Measurements from ENCODE around the gene SMARCD1.

SMARCD1 gene

DNA sequence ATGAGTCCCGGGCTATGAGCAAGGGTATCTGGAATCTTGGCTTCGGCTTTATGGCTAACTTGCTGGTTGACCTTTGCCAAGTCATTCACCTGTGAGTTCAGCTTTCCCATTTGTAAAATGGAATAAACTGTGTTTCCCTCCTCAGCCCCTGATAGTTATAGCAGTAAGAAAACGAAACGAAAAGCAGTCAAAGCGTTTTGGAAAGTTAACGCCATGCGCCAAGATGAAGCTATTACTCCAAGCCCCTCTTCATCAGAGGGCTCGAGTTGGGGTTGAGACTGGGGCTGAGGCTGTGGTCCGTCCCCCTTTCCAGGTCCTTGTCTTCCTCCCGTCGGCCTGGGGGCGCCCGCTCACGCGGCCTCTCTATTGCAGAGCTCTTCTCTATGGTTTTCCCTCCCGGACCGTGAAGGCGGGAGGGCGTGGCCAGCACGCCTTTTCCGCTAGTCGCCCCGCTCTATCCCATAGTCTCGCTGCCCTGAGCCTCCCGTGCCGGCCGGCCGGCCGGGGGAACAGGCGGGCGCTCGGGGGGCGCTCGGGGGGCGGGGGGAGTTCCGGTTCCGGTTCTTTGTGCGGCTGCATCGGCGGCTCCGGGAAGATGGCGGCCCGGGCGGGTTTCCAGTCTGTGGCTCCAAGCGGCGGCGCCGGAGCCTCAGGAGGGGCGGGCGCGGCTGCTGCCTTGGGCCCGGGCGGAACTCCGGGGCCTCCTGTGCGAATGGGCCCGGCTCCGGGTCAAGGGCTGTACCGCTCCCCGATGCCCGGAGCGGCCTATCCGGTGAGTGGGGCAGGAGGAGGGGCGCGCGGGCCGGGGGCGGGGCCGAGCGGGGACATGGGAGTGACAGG, at the start of gene SMARCD1:
TSS of gene SMARCD1 (plus strand) at position 568 of the 840 bp plus-strand sequence. CDS start at position 596, 28 bp downstream.
- H3K4me1 ChIP-seq: peaks cover 35 to 52% (median 44%) of the 10 kb centered on the region in 10 experiments
- H3K4me2 ChIP-seq: peak within 1 kb of the TSS; percentile 84 to 97 (median 89)
- H3K36me3 ChIP-seq: peaks cover 31 to 38% (median 36%) of the 10 kb centered on the region in 11 experiments
- H3K4me3 ChIP-seq: peak within 1 kb of the TSS; percentile 54 to 79 (median 70)
- H4K20me1 ChIP-seq: peaks cover 0 to 45% (median 36%) of the 10 kb centered on the region in 11 experiments; a peak in 19 of 22 replicates
- peak within 1 kb of the TSS; percentile 74 to 92 (median 89) for H3K9ac ChIP-seq
- H3K9me3 ChIP-seq (replicated peaks in 1 of 11): no peaks in the 10 kb centered on the region
- peak within 1 kb of the TSS; percentile 75 to 94 (median 87); a peak in 21 of 22 replicates for H3K27ac ChIP-seq
- TF ChIP-seq Cebpa-rat (IDR thresholded peaks at IDR 0.05): no peak
- no peaks in the 10 kb centered on the region for H3K27me3 ChIP-seq

DNA sequence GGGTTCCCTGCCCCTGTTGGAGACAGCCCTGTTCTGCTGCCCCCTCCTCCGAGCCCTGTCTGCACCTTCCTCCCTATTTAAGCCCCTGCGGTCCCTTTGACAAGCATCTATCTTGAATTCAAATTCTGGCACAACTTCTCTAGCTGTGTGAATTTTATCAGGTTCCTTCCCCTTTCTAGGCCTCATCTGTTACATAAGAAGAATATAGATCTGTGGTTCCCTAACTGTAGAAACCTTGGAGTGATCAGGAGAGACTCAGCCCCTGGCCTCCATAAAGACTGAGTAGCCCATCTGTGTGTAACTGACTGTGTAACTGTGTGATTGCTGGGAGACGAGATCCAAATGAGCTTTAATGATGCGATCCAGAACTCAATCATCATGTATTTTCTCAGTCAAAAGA, 46.8 kb upstream of the SMARCD1 start:
- Histone ChIP-seq H3K9ac (0 out of 22 replicates have a peak overlapping the region, but pooled peaks of 1 of the 11 experiments have one; percentile 4), H3K27me3 (no peaks in the 10 kb centered on the region), H3K4me2 (no peak overlapping the region), H3K27ac (no peak overlapping the region), H3K9me3 (replicated peaks in 1 of 11) (no peaks in the 10 kb centered on the region), H3K4me1 (peaks cover 0 to 22% (median 7%) of the 10 kb centered on the region in 10 experiments; a peak in 18 of 20 replicates), H3K4me3 (no peak overlapping the region), H4K20me1 (no peaks in the 10 kb centered on the region), H3K36me3 (no peaks in the 10 kb centered on the region)
- TF ChIP-seq Cebpa-rat (IDR thresholded peaks at IDR 0.05): no peak

DNA sequence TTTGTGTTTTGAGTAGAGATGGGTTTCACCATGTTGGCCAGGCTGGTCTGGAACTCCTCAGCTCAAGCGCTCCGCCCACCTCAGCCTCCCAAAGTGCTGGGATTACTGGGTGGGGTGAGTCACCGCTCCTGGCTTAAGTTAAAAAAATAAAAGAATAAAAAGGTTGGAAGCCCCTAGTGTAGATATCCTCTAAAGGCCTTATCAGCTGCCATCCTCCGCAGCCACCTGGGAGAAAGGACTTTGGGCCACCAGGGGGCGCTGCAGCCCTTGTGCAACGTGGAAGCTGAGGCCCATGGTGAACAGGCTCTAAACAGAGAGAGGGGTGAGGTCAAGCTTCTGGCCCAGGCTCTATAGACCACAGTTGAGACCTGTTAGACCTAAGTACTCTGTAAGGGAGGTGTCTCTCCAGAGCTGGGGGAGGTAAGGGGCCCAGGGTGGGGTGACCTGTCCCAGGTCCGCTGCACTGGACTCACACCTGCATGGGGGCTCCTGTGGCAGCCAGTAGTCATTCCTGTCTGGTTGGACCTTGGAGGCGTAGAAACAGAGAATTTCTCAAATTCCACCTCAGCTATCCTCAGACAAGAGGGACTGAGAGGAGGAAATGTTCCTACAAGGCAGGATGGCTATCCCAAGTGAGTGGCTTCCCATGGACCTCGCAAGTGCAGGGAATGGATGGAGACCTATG, 45.8 kb upstream of the SMARCD1 start:
- no peak overlapping the region for H3K4me2 ChIP-seq
- H3K9me3 ChIP-seq (replicated peaks in 1 of 11): no peaks in the 10 kb centered on the region
- peaks cover 0 to 12% (median 0%) of the 10 kb centered on the region in 10 experiments; a peak in 7 of 20 replicates for H3K4me1 ChIP-seq
- TF ChIP-seq Cebpa-rat (IDR thresholded peaks at IDR 0.05): no peak
- H4K20me1 ChIP-seq: no peaks in the 10 kb centered on the region
- no peak overlapping the region for H3K4me3 ChIP-seq
- H3K27ac ChIP-seq: no peak overlapping the region
- H3K27me3 ChIP-seq: no peaks in the 10 kb centered on the region
- no peaks in the 10 kb centered on the region for H3K36me3 ChIP-seq
- peak overlapping the region in 1 of 11 experiments; percentile 25; a peak in 1 of 22 replicates for H3K9ac ChIP-seq

GRCh38 chr12:50040657-50041056, 44.5 kb upstream of the SMARCD1 start:
- H3K4me3 ChIP-seq: no peak overlapping the region
- no peak overlapping the region for H3K27ac ChIP-seq
- no peak overlapping the region for H3K9ac ChIP-seq
- no peaks in the 10 kb centered on the region for H3K36me3 ChIP-seq
- H3K27me3 ChIP-seq: no peaks in the 10 kb centered on the region
- H3K4me1 ChIP-seq: peaks cover 0 to 8% (median 0%) of the 10 kb centered on the region in 10 experiments; a peak in 5 of 20 replicates
- no peak for TF ChIP-seq Cebpa-rat (IDR thresholded peaks at IDR 0.05)
- H3K9me3 ChIP-seq (replicated peaks in 1 of 11): no peaks in the 10 kb centered on the region
- H3K4me2 ChIP-seq: no peak overlapping the region
- H4K20me1 ChIP-seq: no peaks in the 10 kb centered on the region

GRCh38 chr12:50041062-50041860, 43.9 kb upstream of the SMARCD1 start:
- peaks cover 0 to 8% (median 0%) of the 10 kb centered on the region in 10 experiments; a peak in 5 of 20 replicates for H3K4me1 ChIP-seq
- H3K36me3 ChIP-seq: no peaks in the 10 kb centered on the region
- no peaks in the 10 kb centered on the region for H3K27me3 ChIP-seq
- H3K9ac ChIP-seq: no peak overlapping the region
- H3K4me2 ChIP-seq: no peak overlapping the region
- H3K9me3 ChIP-seq (replicated peaks in 1 of 11): no peaks in the 10 kb centered on the region
- no peak overlapping the region for H3K27ac ChIP-seq
- no peak for TF ChIP-seq Cebpa-rat (IDR thresholded peaks at IDR 0.05)
- no peak overlapping the region for H3K4me3 ChIP-seq
- no peaks in the 10 kb centered on the region for H4K20me1 ChIP-seq

DNA sequence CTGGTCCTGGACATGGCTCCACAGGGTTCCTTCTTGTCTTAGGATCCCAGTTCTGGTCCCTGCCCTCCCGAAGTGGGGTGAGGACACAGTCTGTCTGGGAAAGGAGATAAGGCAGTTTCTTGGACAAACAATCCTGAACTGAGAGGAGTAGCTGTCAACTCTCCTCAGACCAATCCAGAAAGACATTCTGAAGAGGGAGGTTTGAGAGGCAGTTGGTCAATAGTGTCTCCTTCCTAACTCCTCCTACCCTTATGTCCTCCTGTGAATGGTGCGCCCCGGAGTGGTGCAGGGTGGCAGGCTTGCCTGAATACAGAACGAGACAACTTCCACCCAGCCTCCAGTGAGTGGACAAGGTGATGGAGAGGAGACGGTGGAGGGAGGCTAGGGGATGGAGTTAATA, 43.2 kb upstream of the SMARCD1 start:
- no peak overlapping the region for H3K27ac ChIP-seq
- H3K4me3 ChIP-seq: no peak overlapping the region
- H3K4me2 ChIP-seq: no peak overlapping the region
- no peaks in the 10 kb centered on the region for H3K27me3 ChIP-seq
- H4K20me1 ChIP-seq: no peaks in the 10 kb centered on the region
- no peaks in the 10 kb centered on the region for H3K9me3 ChIP-seq (replicated peaks in 1 of 11)
- H3K4me1 ChIP-seq: peaks cover 0 to 8% (median 0%) of the 10 kb centered on the region in 10 experiments; a peak in 5 of 20 replicates
- no peak overlapping the region for H3K9ac ChIP-seq
- H3K36me3 ChIP-seq: no peaks in the 10 kb centered on the region
- TF ChIP-seq Cebpa-rat (IDR thresholded peaks at IDR 0.05): no peak

GRCh38 chr12:50042693-50043092, 42.4 kb upstream of the SMARCD1 start:
- Histone ChIP-seq H3K4me3 (no peak overlapping the region), H4K20me1 (no peaks in the 10 kb centered on the region), H3K27me3 (no peaks in the 10 kb centered on the region), H3K9me3 (replicated peaks in 1 of 11) (no peaks in the 10 kb centered on the region), H3K4me1 (peaks cover 0 to 8% (median 0%) of the 10 kb centered on the region in 10 experiments; a peak in 5 of 20 replicates), H3K27ac (no peak overlapping the region), H3K4me2 (no peak overlapping the region; a peak in 1 of 22 replicates), H3K9ac (no peak overlapping the region), H3K36me3 (no peaks in the 10 kb centered on the region)
- TF ChIP-seq Cebpa-rat (IDR thresholded peaks at IDR 0.05): no peak

GRCh38 chr12:50043308-50043707, 41.8 kb upstream of the SMARCD1 start:
- H4K20me1 ChIP-seq: no peaks in the 10 kb centered on the region
- H3K9me3 ChIP-seq (replicated peaks in 1 of 11): no peaks in the 10 kb centered on the region
- no peak for TF ChIP-seq Cebpa-rat (IDR thresholded peaks at IDR 0.05)
- no peak overlapping the region for H3K27ac ChIP-seq
- no peak overlapping the region for H3K9ac ChIP-seq
- peaks cover 0 to 1% (median 0%) of the 10 kb centered on the region in 11 experiments; a peak in 2 of 22 replicates for H3K27me3 ChIP-seq
- no peak overlapping the region for H3K4me3 ChIP-seq
- H3K36me3 ChIP-seq: no peaks in the 10 kb centered on the region
- no peak overlapping the region for H3K4me2 ChIP-seq
- H3K4me1 ChIP-seq: peaks cover 0 to 8% (median 0%) of the 10 kb centered on the region in 10 experiments; a peak in 4 of 20 replicates
